Left ventricle myocardium inferior (tissue), 1 donor: ENCODE data around the gene PRLR. TPM values are rescaled to one million over a fixed set of nuclear protein-coding genes. Genes with fewer than 3 reads are reported as not detected.
"Not testable (repeated sequence)": the region's sequence is repeated elsewhere in the genome, so short reads cannot be mapped to it uniquely, and the experiment has no call there.

Experiments
- DNase-seq: peaks from one replicate; pipeline ENCODE4 v3.0.0-alpha.2; 2020
- H3K27ac ChIP-seq: fragments of 200-600 bp; replicated peaks from 2 replicates; pipeline ENCODE4 v1.8.0; 2021
- H3K27me3 ChIP-seq: fragments of 200-600 bp; 2 replicates; pipeline ENCODE4 v1.8.0; 2021; ENCODE audit warnings: low read depth
- H3K36me3 ChIP-seq: fragments of 200-600 bp; 2 replicates; pipeline ENCODE4 v1.8.0; 2021
- H3K4me1 ChIP-seq: fragments of 200-600 bp; 2 replicates; pipeline ENCODE4 v1.8.0; 2021
- H3K4me3 ChIP-seq: fragments of 200-600 bp; 2 replicates; pipeline ENCODE4 v1.8.0; 2021; ENCODE audit warnings: mild to moderate bottlenecking, moderate library complexity
- H3K9me3 ChIP-seq: fragments of 200-600 bp; replicated peaks from 2 replicates; pipeline ENCODE4 v1.8.0; 2021
- intact Hi-C: fragments of 100-400 bp; cut with micrococcal nuclease; formaldehyde crosslinking; loops from one replicate; pipeline ENCODE4 v1.11.0; 2022
- total RNA-seq: library from RNA; stranded (reverse); fragmentation: NEBNext Ultra II Directional; extraction: Animal tissue kit (Norgen Biotek cat#: 25700); gene quantifications from one replicate; pipeline ENCODE4 v1.2.1, GENCODE V29; 2021
- TF ChIP-seq, protein P1 (sequence below): fragments of 200-600 bp; IDR thresholded peaks from 2 replicates; pipeline ENCODE4 v1.8.0; 2021; ENCODE audit warnings: antibody characterized with exemption, mild to moderate bottlenecking, borderline replicate concordance
- donor health status: DM: no; HTN: yes; CAD: no; lungs with severe emphysema.

The PRLR gene
- total RNA-seq, 1 donor from 2014 or later = 0.66 TPM

DNA sequence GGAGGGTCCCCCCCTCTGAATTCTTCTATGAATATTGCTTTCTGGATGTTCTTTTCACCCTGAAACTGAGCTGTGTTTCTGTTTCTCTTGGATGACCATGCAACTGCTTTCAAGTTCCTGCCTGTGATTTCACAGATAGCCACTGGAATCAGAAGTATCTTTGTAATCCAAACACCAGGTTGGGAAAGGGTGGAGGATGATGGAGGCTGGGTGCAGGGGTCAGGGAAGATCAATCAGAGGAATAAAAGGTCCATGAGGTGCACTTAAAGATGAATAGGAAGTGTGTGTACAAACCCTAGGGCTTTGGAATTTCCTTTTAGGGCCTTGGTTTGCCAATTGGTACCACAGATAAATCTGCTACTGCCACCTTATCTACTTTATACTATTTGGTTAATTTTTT, 114.4 kb downstream of the PRLR start:
- TF ChIP-seq, protein P1, sequence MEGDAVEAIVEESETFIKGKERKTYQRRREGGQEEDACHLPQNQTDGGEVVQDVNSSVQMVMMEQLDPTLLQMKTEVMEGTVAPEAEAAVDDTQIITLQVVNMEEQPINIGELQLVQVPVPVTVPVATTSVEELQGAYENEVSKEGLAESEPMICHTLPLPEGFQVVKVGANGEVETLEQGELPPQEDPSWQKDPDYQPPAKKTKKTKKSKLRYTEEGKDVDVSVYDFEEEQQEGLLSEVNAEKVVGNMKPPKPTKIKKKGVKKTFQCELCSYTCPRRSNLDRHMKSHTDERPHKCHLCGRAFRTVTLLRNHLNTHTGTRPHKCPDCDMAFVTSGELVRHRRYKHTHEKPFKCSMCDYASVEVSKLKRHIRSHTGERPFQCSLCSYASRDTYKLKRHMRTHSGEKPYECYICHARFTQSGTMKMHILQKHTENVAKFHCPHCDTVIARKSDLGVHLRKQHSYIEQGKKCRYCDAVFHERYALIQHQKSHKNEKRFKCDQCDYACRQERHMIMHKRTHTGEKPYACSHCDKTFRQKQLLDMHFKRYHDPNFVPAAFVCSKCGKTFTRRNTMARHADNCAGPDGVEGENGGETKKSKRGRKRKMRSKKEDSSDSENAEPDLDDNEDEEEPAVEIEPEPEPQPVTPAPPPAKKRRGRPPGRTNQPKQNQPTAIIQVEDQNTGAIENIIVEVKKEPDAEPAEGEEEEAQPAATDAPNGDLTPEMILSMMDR = no peak
- H3K4me3 ChIP-seq = no peak overlapping the region
- H3K36me3 ChIP-seq = no peaks in the 10 kb centered on the region
- H3K27ac ChIP-seq = no peak overlapping the region
- H3K9me3 ChIP-seq = no peaks in the 10 kb centered on the region
- H3K27me3 ChIP-seq = peaks cover 5% of the 10 kb centered on the region
- H3K4me1 ChIP-seq = no peaks in the 10 kb centered on the region
- intact Hi-C loops = no loop called here
- no peak for DNase-seq

DNA sequence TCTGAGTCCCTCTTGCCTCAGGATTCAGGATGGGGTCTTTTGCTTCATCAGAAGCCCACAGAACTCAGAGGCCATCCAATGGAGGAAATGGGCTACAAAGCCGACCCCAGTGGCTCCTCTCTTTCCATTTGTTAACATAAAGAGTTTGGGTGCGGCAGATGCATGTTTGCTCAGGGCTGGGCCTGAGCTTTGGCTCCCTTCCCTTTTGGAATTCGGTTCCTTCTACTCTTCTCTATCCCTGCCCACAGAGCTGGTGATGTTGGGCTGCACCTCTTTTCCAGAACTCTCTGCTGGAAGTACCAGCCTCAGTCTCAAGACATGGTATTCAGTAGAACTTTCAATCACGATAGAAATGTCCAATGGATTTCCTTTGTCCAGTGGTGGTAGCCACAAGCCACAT, 115.6 kb downstream of the PRLR start:
- H3K27me3 ChIP-seq = peaks cover 5% of the 10 kb centered on the region
- DNase-seq = no peak
- no peak overlapping the region for H3K27ac ChIP-seq
- intact Hi-C loops = no loop called here
- H3K4me1 ChIP-seq = no peaks in the 10 kb centered on the region
- no peaks in the 10 kb centered on the region for H3K9me3 ChIP-seq
- no peaks in the 10 kb centered on the region for H3K36me3 ChIP-seq
- TF ChIP-seq, protein P1 = no peak
- H3K4me3 ChIP-seq = no peak overlapping the region

DNA sequence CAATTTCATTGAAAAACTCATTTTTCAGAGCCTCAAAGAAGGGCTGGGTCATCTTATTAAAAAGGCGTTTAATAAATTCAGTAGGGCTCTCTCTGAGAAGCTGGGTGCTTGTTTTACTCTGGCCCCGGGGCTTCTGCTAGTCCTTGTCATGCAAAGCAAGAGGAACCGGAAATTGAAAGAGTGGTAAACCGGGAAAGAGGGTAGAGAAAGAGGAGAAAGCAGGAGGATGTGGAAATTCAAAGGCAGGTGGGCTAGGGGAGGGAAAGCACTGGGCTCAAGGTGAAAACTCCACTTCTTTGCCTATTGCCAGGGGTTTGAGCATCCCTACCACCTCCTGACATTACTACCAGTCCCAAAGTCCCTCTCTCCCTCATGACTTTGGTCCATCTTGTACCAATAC, 118.0 kb downstream of the PRLR start:
- Histone ChIP-seq H3K27ac (no peak overlapping the region), H3K27me3 (peaks cover 5% of the 10 kb centered on the region), H3K36me3 (no peaks in the 10 kb centered on the region), H3K4me1 (no peaks in the 10 kb centered on the region), H3K4me3 (no peak overlapping the region), H3K9me3 (peaks cover 11% of the 10 kb centered on the region)
- intact Hi-C loops = no loop called here
- TF ChIP-seq, protein P1 = no peak
- no peak for DNase-seq

DNA sequence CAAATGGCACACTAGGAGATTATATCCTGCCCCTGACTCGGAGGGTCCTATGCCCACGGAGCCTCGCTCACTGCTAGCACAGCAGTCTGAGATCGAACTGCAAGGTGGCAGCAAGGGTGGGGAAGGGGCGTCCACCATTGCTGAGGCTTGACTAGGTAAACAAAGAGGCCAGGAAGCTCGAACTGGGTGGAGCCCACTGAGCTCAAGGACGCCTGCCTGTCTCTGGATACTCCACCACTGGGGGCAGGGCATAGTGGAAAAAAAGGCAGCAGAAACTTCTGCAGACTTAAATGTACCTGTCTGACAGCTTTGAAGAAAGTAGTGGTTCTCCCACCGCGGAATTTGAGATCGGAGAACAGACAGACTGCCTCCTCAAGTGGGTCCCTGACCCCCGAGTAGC, 125.7 kb downstream of the PRLR start:
- not testable (repeated sequence) for DNase-seq, H3K36me3 ChIP-seq, H3K4me1 ChIP-seq

DNA sequence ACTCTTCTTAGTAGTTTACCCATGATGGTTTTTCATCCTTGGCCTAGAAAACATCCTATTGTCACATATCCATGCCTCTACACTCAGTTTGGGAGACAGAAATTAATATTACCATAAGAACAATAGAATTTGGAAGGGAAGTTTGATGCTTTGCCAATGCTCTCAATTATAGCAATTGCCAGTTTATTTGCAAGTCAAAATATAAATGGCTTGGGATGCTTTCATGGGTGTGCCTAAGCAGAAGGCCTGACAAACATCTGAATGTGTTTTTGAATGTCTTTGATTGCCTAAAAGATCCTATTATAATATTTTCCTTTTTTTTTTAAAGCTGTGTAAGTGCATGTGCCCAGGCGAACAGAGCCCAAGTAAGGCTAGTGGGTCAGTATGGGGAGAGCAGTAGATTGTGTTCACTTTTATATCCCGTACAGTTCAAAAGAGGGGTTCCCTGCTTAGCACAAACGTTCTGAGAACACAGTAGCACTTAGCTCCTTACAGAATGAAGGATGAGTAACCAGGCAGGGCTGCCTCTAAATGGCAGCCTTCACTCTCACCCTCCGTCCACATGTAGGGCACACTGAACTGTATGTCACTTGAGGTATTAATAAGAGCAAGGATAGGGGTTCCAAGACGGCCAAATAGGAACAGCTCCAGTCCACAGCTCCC, 126.5 kb downstream of the PRLR start:
- Histone ChIP-seq H3K36me3 (no peaks in the 10 kb centered on the region), H3K9me3 (peaks cover 11% of the 10 kb centered on the region), H3K4me3 (no peak overlapping the region), H3K4me1 (no peaks in the 10 kb centered on the region), H3K27me3 (peaks cover 9% of the 10 kb centered on the region), H3K27ac (no peak overlapping the region)
- intact Hi-C loops = no loop called here
- DNase-seq = no peak
- TF ChIP-seq, protein P1 = no peak

More for the DNA sequence above, 125.7 kb downstream of the PRLR start:
- intact Hi-C loops, H3K4me3 ChIP-seq, H3K27ac ChIP-seq, H3K27me3 ChIP-seq: not testable (repeated sequence)
- H3K9me3 ChIP-seq = peaks cover 17% of the 10 kb centered on the region

DNA sequence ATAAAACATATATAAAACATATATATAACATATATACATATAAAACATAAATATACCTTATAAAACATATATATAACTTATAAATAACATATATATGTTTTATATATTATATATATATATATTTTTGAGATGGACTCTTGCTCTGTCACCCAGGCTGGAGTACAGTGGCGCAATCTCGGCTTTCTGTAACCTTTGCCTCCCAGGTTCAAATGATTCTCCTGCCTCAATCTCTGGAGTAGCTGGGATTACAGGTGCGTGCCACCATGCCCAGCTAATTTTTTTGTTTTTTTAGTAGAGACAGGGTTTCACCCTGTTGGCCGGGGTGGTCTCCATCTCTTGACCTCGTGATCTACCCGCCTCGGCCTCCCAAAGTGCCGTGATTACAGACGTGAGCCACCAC, 128.6 kb downstream of the PRLR start:
- DNase-seq, H3K4me3 ChIP-seq, H3K27ac ChIP-seq, intact Hi-C loops, H3K36me3 ChIP-seq, H3K9me3 ChIP-seq, H3K4me1 ChIP-seq: not testable (repeated sequence)
- peaks cover 22% of the 10 kb centered on the region for H3K27me3 ChIP-seq

DNA sequence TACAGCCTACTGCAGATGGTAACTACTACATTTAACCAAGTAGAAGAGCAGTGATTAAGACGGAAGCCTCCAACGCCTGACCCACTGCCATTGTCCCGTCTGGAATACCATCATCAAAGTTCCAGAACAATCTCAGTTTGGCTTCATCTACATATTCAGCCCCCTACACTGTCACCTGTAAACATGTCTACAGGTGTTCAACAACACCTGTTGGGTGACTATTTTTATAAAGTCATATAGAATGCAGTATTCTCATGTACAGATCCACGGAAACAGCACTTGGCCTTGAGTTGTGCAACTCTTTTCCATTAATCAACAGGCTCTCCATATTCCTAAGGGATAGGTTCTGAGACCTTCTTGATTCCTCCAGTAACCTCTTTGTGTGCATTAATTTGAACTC, 129.3 kb downstream of the PRLR start:
- DNase-seq = no peak
- intact Hi-C loops = no loop called here
- Histone ChIP-seq H3K27ac (no peak overlapping the region), H3K9me3 (no peaks in the 10 kb centered on the region), H3K4me1 (no peaks in the 10 kb centered on the region), H3K36me3 (no peaks in the 10 kb centered on the region), H3K4me3 (no peak overlapping the region), H3K27me3 (peaks cover 24% of the 10 kb centered on the region)
- TF ChIP-seq, protein P1 = no peak
